ENCODE results near the gene AKAP12.

DNA sequence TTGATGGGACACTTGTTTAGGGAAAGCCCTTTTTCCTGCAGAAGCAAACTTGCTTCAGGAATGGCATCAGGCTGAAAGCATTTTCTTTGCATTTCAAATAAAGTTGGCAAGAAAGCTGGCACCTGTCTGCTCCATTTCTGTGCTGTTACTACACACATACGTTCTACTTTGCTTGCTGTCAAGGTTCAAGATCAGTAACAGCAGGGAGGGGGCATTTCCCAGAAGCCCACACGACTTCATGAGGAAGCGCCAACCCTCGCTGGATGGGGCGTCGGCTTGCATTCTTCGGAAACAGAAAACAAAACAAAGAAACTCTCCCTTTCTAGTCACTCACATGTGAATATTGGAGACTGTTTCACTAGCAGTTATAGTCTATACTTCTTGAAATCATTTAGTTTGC is 46.4 kb downstream of the AKAP12 start:
- TF ChIP-seq REST (IDR thresholded peaks at IDR 0.05; ENCODE audit: insufficient read depth in 1 of 2, low read depth in 2 of 2, low read length in 2 of 2) (no peak), POLR2AphosphoS5 (IDR thresholded peaks at IDR 0.05; ENCODE audit: low read depth, low read length) (no peak)

Data from PFSK-1 (cell line).